SK-N-SH treated with all-trans-retinoic acid at 6 μM for 48 hours (cell line): ENCODE results near the gene FAF1.

ENCODE experiments used
- GLIS3 ChIP-seq: fragments of 250-450 bp; sonication (Bioruptor Pico); IDR thresholded peaks from 2 replicates; pipeline ENCODE4 v1.5.0; 2020; ENCODE audit warnings: mild to moderate bottlenecking, moderate library complexity
- POU6F1 ChIP-seq: fragments of 250-450 bp; sonication (Bioruptor Pico); IDR thresholded peaks from 2 replicates; pipeline ENCODE4 v1.8.0; 2021; ENCODE audit warnings: low read depth, mild to moderate bottlenecking, moderate library complexity, borderline replicate concordance

GRCh38 chr1:50422675-50422945 is 537.5 kb downstream of the FAF1 start:
- TF ChIP-seq GLIS3 (CRISPR knock-in tag) = no peak
- no peak for TF ChIP-seq POU6F1 (CRISPR knock-in tag)
